ENCODE results near the gene AP2A1.

The AP2A1 gene

GRCh38 chr19:49855277-49855675, 88.5 kb downstream of the AP2A1 start:
- H3K4me3 ChIP-seq (ENCODE audit: low read depth in 1 of 2, low read length in 2 of 2): no peak overlapping the region
- H3K36me3 ChIP-seq (ENCODE audit: insufficient read depth, low read length): peaks cover 14% of the 10 kb centered on the region
- no peak overlapping the region for H3K9ac ChIP-seq (ENCODE audit: low read length)
- no peaks in the 10 kb centered on the region for H3K27me3 ChIP-seq (ENCODE audit: control insufficient read depth in 1 of 2, insufficient read depth in 2 of 2, low read length in 2 of 2)
- no peak overlapping the region for H3K27ac ChIP-seq (ENCODE audit: low read depth, low read length)
- no peaks in the 10 kb centered on the region for H3K9me3 ChIP-seq (ENCODE audit: low read length)
- H3K4me1 ChIP-seq (ENCODE audit: insufficient read depth, low read length): peaks cover 21% of the 10 kb centered on the region

- no peak overlapping the region for H3K4me3 ChIP-seq (ENCODE audit: low read depth in 1 of 2, low read length in 2 of 2)
- H3K36me3 ChIP-seq (ENCODE audit: insufficient read depth, low read length): peaks cover 14% of the 10 kb centered on the region
- no peaks in the 10 kb centered on the region for H3K9me3 ChIP-seq (ENCODE audit: low read length)
- no peak overlapping the region for H3K9ac ChIP-seq (ENCODE audit: low read length)
- H3K27ac ChIP-seq (ENCODE audit: low read depth, low read length): no peak overlapping the region
- H3K4me1 ChIP-seq (ENCODE audit: insufficient read depth, low read length): peaks cover 20% of the 10 kb centered on the region
- H3K27me3 ChIP-seq (ENCODE audit: control insufficient read depth in 1 of 2, insufficient read depth in 2 of 2, low read length in 2 of 2): no peaks in the 10 kb centered on the region
Measured at GRCh38 chr19:49855676-49856573, 89.1 kb downstream of the AP2A1 start.

- Histone ChIP-seq H3K27me3 (ENCODE audit: control insufficient read depth in 1 of 2, insufficient read depth in 2 of 2, low read length in 2 of 2) (no peaks in the 10 kb centered on the region), H3K4me1 (ENCODE audit: insufficient read depth, low read length) (peaks cover 20% of the 10 kb centered on the region), H3K36me3 (ENCODE audit: insufficient read depth, low read length) (peaks cover 14% of the 10 kb centered on the region), H3K9me3 (ENCODE audit: low read length) (no peaks in the 10 kb centered on the region), H3K27ac (ENCODE audit: low read depth, low read length) (no peak overlapping the region), H3K9ac (ENCODE audit: low read length) (no peak overlapping the region), H3K4me3 (ENCODE audit: low read depth in 1 of 2, low read length in 2 of 2) (no peak overlapping the region)
Measured at GRCh38 chr19:49856574-49857021, 89.8 kb downstream of the AP2A1 start.
